Thoracic aorta (tissue), 2 donors: ENCODE data around the gene NRG2. TPM values are rescaled to one million over a fixed set of nuclear protein-coding genes. Genes with fewer than 3 reads are reported as not detected.

ENCODE experiments used
- ATAC-seq: fragments of 150-250 bp; one replicate; pipeline ENCODE4 v1.8.0; 2017; ENCODE audit warnings: low read depth; ENCODE audit not compliant: insufficient number of reproducible peaks, low FRiP score
- DNase-seq: peaks from one replicate; pipeline ENCODE4 v3.0.0-alpha.2; 2020; ENCODE audit warnings: low spot score
- H3K27ac ChIP-seq, 2 donors: fragments of 200-600 bp; sonication (generic); 1 replicate in 1 of 2; 2 replicates in 1 of 2; pipeline ENCODE4 v1.5.1; 2016; ENCODE audit warnings: mild to moderate bottlenecking in 2 of 2, moderate library complexity in 2 of 2
- H3K27me3 ChIP-seq: fragments of 200-600 bp; sonication (generic); replicated peaks from 2 replicates; pipeline ENCODE4 v1.6.0; 2016; ENCODE audit warnings: mild to moderate bottlenecking; ENCODE audit not compliant: insufficient read depth
- H3K36me3 ChIP-seq: fragments of 200-600 bp; sonication (generic); one replicate; pipeline ENCODE4 v1.5.1; 2016
- H3K4me1 ChIP-seq, 2 donors: fragments of 200-600 bp; sonication (generic); 1 replicate in 1 of 2; 2 replicates in 1 of 2; pipeline versions ENCODE4 v1.5.1 to v1.6.0; 2016; ENCODE audit warnings: low read depth in 2 of 2, mild to moderate bottlenecking in 1 of 2; ENCODE audit not compliant: control insufficient read depth in 1 of 2
- H3K4me3 ChIP-seq: fragments of 200-600 bp; sonication (generic); 2 replicates; pipeline ENCODE4 v1.5.1; 2016; ENCODE audit warnings: mild to moderate bottlenecking
- H3K9me3 ChIP-seq: fragments of 200-600 bp; sonication (generic); 2 replicates; pipeline ENCODE4 v1.5.1; 2016
- CTCF ChIP-seq: fragments of 200-600 bp; sonication (generic); IDR thresholded peaks from one replicate; pipeline ENCODE4 v1.5.1; 2019; ENCODE audit warnings: antibody characterized with exemption
- total RNA-seq, 2 donors: library from RNA; depleted of rRNA; stranded (reverse); fragments of >200 nt; gene quantifications; one replicate each; pipeline versions ENCODE4 v1.1.0 to v1.2.3, GENCODE V29; 2016

The NRG2 gene
- total RNA-seq, 2 donors from 2014 or later: 2.3 to 6.9 TPM

DNA sequence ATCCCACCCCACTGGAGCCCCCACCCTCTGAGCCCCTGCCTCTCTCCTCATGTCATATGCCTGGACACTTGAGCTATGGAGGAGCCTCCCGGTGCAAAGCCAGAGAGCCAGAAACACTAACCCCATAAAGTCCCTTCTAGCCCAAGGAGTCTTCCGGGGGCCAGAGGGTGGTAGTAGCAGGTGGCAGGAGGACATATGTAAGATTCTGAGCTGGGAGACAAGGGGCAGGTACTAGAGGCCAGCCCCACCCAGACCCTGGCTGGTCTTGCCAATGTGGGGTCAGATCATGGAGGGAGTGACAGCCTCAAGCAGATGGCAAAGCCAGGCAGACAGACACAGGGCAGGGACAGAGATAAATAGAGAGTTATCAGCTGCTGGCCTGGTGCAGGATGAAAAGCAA lies 184.1 kb downstream of the NRG2 start:
- H3K4me3 ChIP-seq: no peak overlapping the region
- H3K36me3 ChIP-seq: no peaks in the 10 kb centered on the region
- H3K9me3 ChIP-seq: no peaks in the 10 kb centered on the region
- no peaks in the 10 kb centered on the region for H3K4me1 ChIP-seq
- DNase-seq (no peak), ATAC-seq (no peak)
- TF ChIP-seq CTCF: no peak
- H3K27me3 ChIP-seq: no peaks in the 10 kb centered on the region
- no peak overlapping the region for H3K27ac ChIP-seq

- H3K27ac ChIP-seq: no peak overlapping the region
- no peaks in the 10 kb centered on the region for H3K9me3 ChIP-seq
- no peak overlapping the region for H3K4me3 ChIP-seq
- no peaks in the 10 kb centered on the region for H3K36me3 ChIP-seq
- DNase-seq (no peak), ATAC-seq (no peak)
- no peaks in the 10 kb centered on the region for H3K4me1 ChIP-seq
- no peak for TF ChIP-seq CTCF
- H3K27me3 ChIP-seq: no peaks in the 10 kb centered on the region
These were observed 186.4 kb downstream of the NRG2 start for GRCh38 chr5:139856714-139857113.

- no peaks in the 10 kb centered on the region for H3K27me3 ChIP-seq
- H3K4me1 ChIP-seq: no peaks in the 10 kb centered on the region
- no peak for DNase-seq
- H3K4me3 ChIP-seq: no peak overlapping the region
- TF ChIP-seq CTCF: no peak
- no peak for ATAC-seq
- no peaks in the 10 kb centered on the region for H3K36me3 ChIP-seq
- no peak overlapping the region for H3K27ac ChIP-seq
- H3K9me3 ChIP-seq: no peaks in the 10 kb centered on the region
These were observed 187.1 kb downstream of the NRG2 start for GRCh38 chr5:139855946-139856540.

DNA sequence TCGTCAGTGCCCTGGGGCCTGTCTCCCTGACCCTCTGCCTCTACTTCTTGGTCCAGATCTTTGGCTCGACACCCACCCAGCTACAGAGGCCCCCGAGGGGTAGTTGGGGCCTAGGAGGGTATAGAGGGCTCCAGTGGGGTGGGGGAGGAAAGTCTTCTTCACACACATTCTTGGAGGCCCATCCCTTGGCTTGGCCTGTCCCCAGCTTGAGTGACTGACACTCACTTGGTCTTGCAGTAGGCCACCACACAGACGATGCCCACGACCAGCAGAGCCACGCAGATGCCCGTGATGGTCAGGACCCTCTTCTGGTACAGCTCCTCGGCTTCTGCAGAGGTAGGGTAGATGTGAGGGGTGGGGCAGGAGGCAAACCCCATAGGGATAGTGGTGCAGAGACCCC lies 187.6 kb downstream of the NRG2 start:
- Histone ChIP-seq H3K27ac (no peak overlapping the region), H3K27me3 (no peaks in the 10 kb centered on the region), H3K9me3 (no peaks in the 10 kb centered on the region), H3K4me3 (no peak overlapping the region), H3K4me1 (no peaks in the 10 kb centered on the region), H3K36me3 (no peaks in the 10 kb centered on the region)
- DNase-seq: no peak
- TF ChIP-seq CTCF: no peak
- ATAC-seq: no peak

GRCh38 chr5:139854953-139855352 lies 188.1 kb downstream of the NRG2 start:
- no peaks in the 10 kb centered on the region for H3K27me3 ChIP-seq
- H3K9me3 ChIP-seq: no peaks in the 10 kb centered on the region
- no peak overlapping the region for H3K4me3 ChIP-seq
- no peak for TF ChIP-seq CTCF
- no peaks in the 10 kb centered on the region for H3K4me1 ChIP-seq
- no peak overlapping the region for H3K27ac ChIP-seq
- ATAC-seq: no peak
- H3K36me3 ChIP-seq: no peaks in the 10 kb centered on the region
- DNase-seq: no peak
